Measurements from ENCODE around the gene OTOGL. TPM values are rescaled to one million over a fixed set of nuclear protein-coding genes. Genes with fewer than 3 reads are reported as not detected.

The OTOGL gene
- total RNA-seq, 1 donor from 2014 or later: not detected

- intact Hi-C loops (cut with micrococcal nuclease): no loop called here
Observed at GRCh38 chr12:80325167-80325959, 226.0 kb downstream of the OTOGL start.

GRCh38 chr12:80332827-80333226 is 233.5 kb downstream of the OTOGL start:
- intact Hi-C loops (cut with micrococcal nuclease): no loop called here

DNA sequence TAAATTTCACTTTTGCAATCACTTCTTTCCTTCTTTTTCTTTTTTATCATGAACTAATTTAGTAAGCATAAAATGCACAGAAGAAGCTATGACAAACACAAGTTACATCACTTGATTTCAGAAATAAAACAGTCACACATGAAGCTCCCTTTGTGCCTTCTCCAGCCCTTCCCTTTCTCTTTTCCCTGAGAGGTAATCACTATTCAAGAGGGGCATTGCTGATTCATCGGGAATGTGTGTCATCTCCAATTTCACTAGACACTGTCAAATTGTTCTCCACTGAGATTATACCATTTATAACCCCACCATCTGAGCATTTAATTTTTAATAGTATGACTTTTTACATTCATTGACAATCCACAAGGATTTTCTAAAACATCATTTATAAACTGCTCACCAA is 253.1 kb downstream of the OTOGL start:
- intact Hi-C loops (cut with micrococcal nuclease): no loop called here

GRCh38 chr12:80353254-80353653 is 253.9 kb downstream of the OTOGL start:
- intact Hi-C loops (cut with micrococcal nuclease): no loop called here

GRCh38 chr12:80356097-80356496 is 256.8 kb downstream of the OTOGL start:
- intact Hi-C loops (cut with micrococcal nuclease): loop anchor here (2.0 kb wide), 1 partner anchor 15 kb away; no protein-coding TSS in a partner anchor

GRCh38 chr12:80359703-80360102 is 260.4 kb downstream of the OTOGL start:
- intact Hi-C loops (cut with micrococcal nuclease): no loop called here

GRCh38 chr12:80364056-80364455 is 264.7 kb downstream of the OTOGL start:
- intact Hi-C loops (cut with micrococcal nuclease): no loop called here

GRCh38 chr12:80373666-80374065 is 274.3 kb downstream of the OTOGL start:
- intact Hi-C loops (cut with micrococcal nuclease): no loop called here

- intact Hi-C loops (cut with micrococcal nuclease): no loop called here
Observed at GRCh38 chr12:80374615-80375014, 275.3 kb downstream of the OTOGL start.

DNA sequence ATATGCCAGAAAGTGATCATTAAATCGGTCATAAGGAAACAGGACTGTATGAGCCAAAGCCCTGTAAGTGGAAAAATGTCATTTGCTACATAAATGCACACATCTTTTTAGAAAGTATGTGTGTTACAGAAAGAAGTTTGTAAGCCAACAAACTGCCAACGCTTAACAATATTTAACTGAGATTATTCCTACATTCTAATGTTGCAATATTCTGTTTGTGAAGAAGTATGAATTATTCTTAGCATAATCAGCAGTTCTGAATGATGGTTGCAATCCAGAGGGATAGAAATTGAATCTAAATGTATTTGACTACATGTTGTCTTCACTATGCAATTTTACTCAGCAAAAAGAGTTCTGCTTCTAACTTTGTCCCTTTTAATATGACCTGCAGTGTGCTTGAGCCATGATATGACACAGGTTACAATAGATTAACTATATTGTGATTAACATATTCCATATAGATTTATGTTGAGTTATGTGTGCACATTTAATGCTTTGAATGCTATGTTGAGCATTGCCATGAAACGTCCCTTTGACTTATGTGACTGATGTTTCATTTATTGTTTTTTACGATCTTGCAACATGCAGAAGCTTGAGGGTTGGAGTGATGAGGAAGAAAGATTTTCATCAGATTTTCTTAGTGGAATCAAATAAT is 277.9 kb downstream of the OTOGL start:
- intact Hi-C loops (cut with micrococcal nuclease): no loop called here

GRCh38 chr12:80381121-80381520 is 281.8 kb downstream of the OTOGL start:
- intact Hi-C loops (cut with micrococcal nuclease): no loop called here

DNA sequence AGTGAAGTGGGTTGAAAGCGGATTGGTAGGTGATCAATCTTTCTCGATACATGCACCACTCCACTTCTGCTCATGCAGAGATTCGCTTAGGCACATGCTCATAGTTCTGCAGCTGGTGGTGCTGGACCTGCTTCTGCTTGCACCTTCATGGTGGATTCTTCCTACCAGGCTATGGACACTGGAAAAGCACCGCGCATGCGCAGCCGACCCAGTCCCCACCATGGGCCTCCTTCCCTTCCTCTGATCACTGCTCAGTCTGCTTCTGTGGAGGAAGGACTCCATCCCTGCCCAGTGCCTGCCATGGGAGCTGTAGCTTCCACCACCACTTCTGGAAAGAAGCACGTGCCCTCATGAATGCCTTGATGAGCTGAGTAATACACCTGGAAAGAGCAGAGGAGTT is 282.9 kb downstream of the OTOGL start:
- intact Hi-C loops (cut with micrococcal nuclease): no loop called here

DNA sequence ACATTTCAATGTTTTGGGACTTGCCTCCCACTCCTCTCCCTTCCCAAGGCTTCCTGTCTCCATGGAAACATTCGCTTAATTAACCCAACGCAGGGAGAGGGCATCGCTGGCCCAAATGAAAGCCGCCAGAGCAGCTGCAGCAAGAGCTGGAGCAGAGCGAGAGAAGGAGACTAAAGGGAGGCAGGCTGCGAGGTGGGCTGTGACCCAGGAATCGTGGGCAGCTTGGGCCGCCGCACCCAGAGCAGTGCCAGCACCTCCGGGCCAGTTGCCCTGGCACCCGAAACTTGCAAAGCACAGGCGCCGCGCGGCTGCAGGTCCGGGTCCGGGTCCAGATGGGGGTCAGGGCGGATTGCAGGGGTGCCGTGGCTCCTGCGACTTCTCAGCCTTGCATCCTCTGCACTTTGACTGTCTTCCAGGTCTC is 301.2 kb downstream of the OTOGL start:
- intact Hi-C loops (cut with micrococcal nuclease): no loop called here

GRCh38 chr12:80401191-80401590 is 301.9 kb downstream of the OTOGL start:
- intact Hi-C loops (cut with micrococcal nuclease): no loop called here

GRCh38 chr12:80404629-80405028 is 305.3 kb downstream of the OTOGL start:
- intact Hi-C loops (cut with micrococcal nuclease): no loop called here

DNA sequence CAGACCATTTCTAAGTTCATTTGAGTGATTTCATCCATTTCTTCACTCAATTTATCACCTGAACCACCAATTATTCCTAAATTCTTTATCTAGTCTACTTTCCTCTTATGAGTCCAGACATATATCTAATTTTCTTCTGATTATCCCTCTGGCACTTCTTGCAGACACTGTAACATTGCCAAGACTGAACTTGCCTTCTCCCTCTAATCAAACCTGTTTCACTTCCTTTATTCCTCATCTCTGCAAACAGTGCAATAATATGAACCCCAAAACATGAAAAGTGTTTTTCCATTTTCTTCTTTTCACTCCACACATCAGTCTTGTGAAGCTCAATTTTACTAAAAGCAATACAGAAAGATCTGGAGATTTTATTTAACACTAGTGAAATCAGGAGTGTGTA is 306.9 kb downstream of the OTOGL start:
- intact Hi-C loops (cut with micrococcal nuclease): no loop called here

DNA sequence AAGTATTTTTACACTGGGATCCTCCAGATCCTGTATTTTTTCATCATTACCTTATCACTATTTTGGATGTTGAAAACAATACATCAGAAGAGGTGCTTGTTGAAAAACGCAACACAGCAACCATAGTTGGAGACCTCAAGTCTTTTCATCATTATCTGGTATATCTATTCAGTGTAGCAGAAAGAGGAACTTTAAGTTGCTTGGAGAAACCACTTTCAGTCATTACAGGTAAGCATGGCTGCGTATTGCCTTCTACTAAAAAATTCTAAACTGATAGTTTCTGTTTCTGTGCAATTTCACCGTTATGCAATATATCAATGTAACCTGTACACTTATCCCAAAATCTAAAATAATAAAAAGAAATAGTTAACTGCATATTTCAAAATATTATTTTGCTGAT is 312.4 kb downstream of the OTOGL start:
- intact Hi-C loops (cut with micrococcal nuclease): loop anchor here (1.0 to 2.0 kb wide), 3 partner anchors 352 to 1215 kb away; no protein-coding TSS in a partner anchor

DNA sequence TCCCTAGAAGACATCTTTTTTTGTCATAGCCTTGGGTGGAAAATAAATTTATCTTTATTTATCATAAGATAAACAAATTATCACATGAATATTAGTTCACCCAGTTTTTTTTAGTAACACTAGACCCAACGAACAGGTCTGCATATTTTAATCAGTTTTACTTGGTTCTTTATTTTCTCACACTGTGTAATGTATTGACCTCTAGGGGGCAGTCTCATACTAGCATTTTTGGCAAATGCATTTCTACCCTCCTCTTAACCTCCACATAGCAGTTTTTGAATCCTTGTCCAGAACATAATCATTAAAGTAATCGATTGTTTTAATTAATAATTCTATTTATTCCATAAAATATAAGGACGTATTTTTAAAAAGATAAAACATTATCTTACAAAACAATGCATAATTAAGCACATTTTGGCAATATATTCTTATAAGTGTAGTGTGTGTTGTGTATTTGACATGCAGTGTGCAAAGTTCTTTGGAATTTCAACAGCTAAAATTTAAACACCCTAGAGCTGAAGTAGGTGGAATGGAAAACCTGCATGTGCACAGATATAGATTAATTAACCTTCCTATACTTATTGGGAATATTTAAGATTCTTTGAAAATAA is 313.1 kb downstream of the OTOGL start:
- intact Hi-C loops (cut with micrococcal nuclease): loop anchor here (1.0 to 2.0 kb wide), 3 partner anchors 351 to 1214 kb away; no protein-coding TSS in a partner anchor

GRCh38 chr12:80413462-80413861 is 314.1 kb downstream of the OTOGL start:
- intact Hi-C loops (cut with micrococcal nuclease): loop anchor here (2.0 kb wide), 1 partner anchor 1213 kb away; no protein-coding TSS in a partner anchor

DNA sequence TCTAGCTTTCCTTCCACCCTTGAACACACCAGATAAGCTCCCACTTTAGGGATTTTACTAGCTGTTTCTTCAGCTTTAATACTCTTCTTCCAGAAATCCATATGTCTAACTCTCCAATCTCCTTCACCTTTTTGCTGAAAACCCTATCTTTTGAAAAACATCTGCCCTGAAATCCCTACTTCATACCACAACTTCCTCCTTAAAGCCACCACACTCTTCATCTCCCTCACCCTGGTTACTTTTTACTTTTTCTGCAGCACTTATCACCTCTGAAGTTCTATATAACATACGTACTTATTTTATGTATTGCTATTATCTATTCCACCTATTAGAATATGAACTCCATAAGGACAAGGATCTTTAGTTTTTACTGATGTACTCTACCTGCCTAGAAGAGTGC is 316.1 kb downstream of the OTOGL start:
- intact Hi-C loops (cut with micrococcal nuclease): no loop called here

DNA sequence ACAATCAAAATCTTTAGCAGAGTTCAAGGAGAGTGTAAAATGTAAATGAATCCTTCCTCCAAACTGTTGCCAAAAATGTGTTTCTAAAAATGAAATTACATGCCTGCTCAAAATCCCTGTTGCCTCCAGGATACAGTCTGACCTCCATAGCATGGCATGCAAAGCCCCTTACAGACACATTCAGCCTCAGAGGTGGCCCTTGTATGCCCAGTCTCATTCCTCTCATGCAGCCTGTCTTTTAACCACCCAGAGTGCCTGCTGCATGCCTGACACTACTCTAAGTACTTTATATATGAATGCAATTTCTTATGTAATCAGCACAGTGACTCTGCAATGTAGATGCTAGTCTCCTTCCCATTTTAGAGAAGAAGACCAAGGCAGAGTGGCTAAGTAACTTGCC is 320.3 kb downstream of the OTOGL start:
- intact Hi-C loops (cut with micrococcal nuclease): no loop called here

DNA sequence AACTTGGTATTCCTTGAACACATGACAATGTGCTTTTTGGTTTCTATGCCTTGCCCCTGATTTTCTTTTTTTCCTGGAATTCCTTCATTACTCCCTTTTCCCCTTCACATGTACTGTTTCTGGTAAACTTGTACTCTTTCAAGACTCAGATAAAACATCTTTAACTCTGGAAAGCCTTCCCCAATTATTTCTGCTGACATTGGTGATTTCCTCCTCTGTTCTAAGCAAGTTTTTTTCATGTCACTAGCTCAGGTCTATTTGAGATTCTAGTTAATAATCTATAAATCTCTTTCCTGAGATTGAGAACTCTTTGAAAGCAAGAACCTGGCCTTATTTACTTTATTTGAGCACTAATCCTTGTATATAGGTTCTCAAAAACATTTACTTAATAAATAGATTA is 320.7 kb downstream of the OTOGL start:
- intact Hi-C loops (cut with micrococcal nuclease): no loop called here

Measured in T-helper 1 cell treated with Interleukin-12 subunit alpha and Interleukin-12 subunit beta and Interleukin-4 antibody, amounts not matched to agents 30 ng/mL and 1 ng/mL, for 36 hours (primary cell).